ENCODE data around the gene MUC2. TPM values are rescaled to one million over a fixed set of nuclear protein-coding genes. Genes with fewer than 3 reads are reported as not detected.

Gene MUC2
- total RNA-seq, 1 donor from 2014 or later: not detected

GRCh38 chr11:1107316-1108245, 32.9 kb downstream of the MUC2 start:
- no peak for DNase-seq (ENCODE audit: extremely low spot score in 2 of 2)
- H3K4me1 ChIP-seq: no peaks in the 10 kb centered on the region
- intact Hi-C loops (cut with DNase I): no loop called here
- H3K27ac ChIP-seq: no peak overlapping the region
- no peak for TF ChIP-seq POLR2AphosphoS5 (IDR thresholded peaks at IDR 0.05; ENCODE audit: insufficient read depth in 1 of 2, low read depth in 1 of 2)
- TF ChIP-seq CTCF (IDR thresholded peaks at IDR 0.05): no peak
- TF ChIP-seq POLR2A (IDR thresholded peaks at IDR 0.05): no peak
- no peaks in the 10 kb centered on the region for H3K36me3 ChIP-seq
- H3K27me3 ChIP-seq: no peaks in the 10 kb centered on the region
- H3K9me3 ChIP-seq: no peaks in the 10 kb centered on the region
- H3K4me3 ChIP-seq: no peak overlapping the region

DNA sequence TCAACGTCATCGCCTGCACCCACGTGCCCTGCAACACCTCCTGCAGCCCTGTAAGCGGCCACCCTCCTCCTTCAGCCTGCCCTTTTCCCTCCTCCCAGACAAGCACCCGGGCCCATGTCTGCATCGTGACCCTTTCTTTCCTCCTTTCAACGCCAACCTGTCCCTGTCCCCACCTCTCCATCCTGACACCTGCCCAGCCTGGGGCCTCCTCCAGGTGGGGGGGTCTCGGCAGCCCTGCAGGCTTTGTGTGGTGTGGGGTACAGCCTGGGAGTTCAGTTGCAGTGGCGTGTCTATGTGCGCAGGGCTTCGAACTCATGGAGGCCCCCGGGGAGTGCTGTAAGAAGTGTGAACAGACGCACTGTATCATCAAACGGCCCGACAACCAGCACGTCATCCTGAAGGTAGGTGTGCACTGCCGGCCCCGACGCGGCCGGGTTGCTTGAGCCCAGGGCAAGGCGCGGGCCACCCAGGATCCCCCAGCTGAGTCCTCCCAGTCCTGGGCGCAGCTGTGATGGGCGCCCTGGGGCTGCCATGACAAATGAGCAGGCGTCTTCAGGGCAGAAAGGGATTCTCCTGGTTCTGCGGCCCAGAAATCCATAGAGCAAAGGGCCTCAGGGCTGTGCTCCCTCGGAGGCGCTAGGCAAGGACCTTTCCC, 33.7 kb downstream of the MUC2 start:
- DNase-seq (ENCODE audit: extremely low spot score in 2 of 2): no peak
- no peak overlapping the region for H3K4me3 ChIP-seq
- intact Hi-C loops (cut with DNase I): no loop called here
- no peaks in the 10 kb centered on the region for H3K9me3 ChIP-seq
- no peaks in the 10 kb centered on the region for H3K4me1 ChIP-seq
- TF ChIP-seq CTCF (IDR thresholded peaks at IDR 0.05) (no peak), POLR2AphosphoS5 (IDR thresholded peaks at IDR 0.05; ENCODE audit: insufficient read depth in 1 of 2, low read depth in 1 of 2) (no peak), POLR2A (IDR thresholded peaks at IDR 0.05) (no peak)
- no peak overlapping the region for H3K27ac ChIP-seq
- no peaks in the 10 kb centered on the region for H3K27me3 ChIP-seq
- H3K36me3 ChIP-seq: no peaks in the 10 kb centered on the region

DNA sequence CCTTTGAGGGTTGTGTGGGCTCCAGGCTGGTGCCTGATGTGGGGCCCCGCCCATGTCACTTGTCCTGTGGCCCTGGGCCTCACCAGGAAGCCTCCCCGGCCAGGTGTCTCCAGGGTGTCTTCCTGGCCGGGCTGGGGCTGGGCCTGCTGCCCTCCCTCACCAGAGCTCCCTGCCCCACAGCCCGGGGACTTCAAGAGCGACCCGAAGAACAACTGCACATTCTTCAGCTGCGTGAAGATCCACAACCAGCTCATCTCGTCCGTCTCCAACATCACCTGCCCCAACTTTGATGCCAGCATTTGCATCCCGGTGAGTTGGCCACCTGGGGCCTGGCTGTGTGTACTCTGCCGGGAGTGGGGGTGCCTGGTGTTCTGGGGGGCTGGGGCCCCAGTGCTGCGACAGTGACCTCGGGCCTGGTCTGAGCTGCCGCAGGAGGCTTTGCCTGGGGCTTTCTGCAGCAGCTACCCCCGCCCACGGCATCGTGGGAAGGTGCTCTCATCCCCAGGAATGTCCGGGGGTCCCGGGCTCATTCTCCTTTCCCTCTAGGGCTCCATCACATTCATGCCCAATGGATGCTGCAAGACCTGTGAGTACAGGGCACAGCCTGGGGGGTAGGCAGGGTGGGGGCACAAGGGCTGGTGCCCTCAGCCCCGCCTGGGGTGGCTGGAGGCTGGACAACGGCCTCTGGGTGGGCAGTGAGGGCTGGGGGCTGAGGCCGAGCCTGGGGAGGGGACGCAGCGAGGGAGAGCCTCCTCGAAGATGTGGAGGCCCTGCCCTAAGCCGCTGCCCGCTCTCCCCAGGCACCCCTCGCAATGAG, 34.6 kb downstream of the MUC2 start:
- no peak for DNase-seq (ENCODE audit: extremely low spot score in 2 of 2)
- H3K27ac ChIP-seq: no peak overlapping the region
- H3K9me3 ChIP-seq: no peaks in the 10 kb centered on the region
- H3K4me1 ChIP-seq: no peaks in the 10 kb centered on the region
- H3K4me3 ChIP-seq: no peak overlapping the region
- intact Hi-C loops (cut with DNase I): no loop called here
- no peaks in the 10 kb centered on the region for H3K36me3 ChIP-seq
- TF ChIP-seq POLR2A (IDR thresholded peaks at IDR 0.05): no peak
- TF ChIP-seq CTCF (IDR thresholded peaks at IDR 0.05): no peak
- no peak for TF ChIP-seq POLR2AphosphoS5 (IDR thresholded peaks at IDR 0.05; ENCODE audit: insufficient read depth in 1 of 2, low read depth in 1 of 2)
- H3K27me3 ChIP-seq: no peaks in the 10 kb centered on the region

- Histone ChIP-seq H3K9me3 (no peaks in the 10 kb centered on the region), H3K4me3 (no peak overlapping the region), H3K27ac (no peak overlapping the region), H3K27me3 (no peaks in the 10 kb centered on the region), H3K36me3 (no peaks in the 10 kb centered on the region), H3K4me1 (no peaks in the 10 kb centered on the region)
- intact Hi-C loops (cut with DNase I): no loop called here
- TF ChIP-seq POLR2A (IDR thresholded peaks at IDR 0.05) (no peak), CTCF (IDR thresholded peaks at IDR 0.05) (no peak), POLR2AphosphoS5 (IDR thresholded peaks at IDR 0.05; ENCODE audit: insufficient read depth in 1 of 2, low read depth in 1 of 2) (no peak)
- DNase-seq (ENCODE audit: extremely low spot score in 2 of 2): no peak
These were observed 35.4 kb downstream of the MUC2 start for GRCh38 chr11:1109918-1110705.

Measured in vagina (tissue), 2 donors.